ENCODE data around the gene ZNF774.

- TF ChIP-seq, protein P1, sequence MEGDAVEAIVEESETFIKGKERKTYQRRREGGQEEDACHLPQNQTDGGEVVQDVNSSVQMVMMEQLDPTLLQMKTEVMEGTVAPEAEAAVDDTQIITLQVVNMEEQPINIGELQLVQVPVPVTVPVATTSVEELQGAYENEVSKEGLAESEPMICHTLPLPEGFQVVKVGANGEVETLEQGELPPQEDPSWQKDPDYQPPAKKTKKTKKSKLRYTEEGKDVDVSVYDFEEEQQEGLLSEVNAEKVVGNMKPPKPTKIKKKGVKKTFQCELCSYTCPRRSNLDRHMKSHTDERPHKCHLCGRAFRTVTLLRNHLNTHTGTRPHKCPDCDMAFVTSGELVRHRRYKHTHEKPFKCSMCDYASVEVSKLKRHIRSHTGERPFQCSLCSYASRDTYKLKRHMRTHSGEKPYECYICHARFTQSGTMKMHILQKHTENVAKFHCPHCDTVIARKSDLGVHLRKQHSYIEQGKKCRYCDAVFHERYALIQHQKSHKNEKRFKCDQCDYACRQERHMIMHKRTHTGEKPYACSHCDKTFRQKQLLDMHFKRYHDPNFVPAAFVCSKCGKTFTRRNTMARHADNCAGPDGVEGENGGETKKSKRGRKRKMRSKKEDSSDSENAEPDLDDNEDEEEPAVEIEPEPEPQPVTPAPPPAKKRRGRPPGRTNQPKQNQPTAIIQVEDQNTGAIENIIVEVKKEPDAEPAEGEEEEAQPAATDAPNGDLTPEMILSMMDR (IDR thresholded peaks at IDR 0.05; ENCODE audit: low read length) = no peak
- no peak for TF ChIP-seq EZH2 (IDR thresholded peaks at IDR 0.05; ENCODE audit: borderline replicate concordance, low read length)
These were observed 24.8 kb upstream of the ZNF774 start for GRCh38 chr15:90327311-90327710.
